Measurements from ENCODE around the gene ADCY3.

ADCY3 gene

DNA sequence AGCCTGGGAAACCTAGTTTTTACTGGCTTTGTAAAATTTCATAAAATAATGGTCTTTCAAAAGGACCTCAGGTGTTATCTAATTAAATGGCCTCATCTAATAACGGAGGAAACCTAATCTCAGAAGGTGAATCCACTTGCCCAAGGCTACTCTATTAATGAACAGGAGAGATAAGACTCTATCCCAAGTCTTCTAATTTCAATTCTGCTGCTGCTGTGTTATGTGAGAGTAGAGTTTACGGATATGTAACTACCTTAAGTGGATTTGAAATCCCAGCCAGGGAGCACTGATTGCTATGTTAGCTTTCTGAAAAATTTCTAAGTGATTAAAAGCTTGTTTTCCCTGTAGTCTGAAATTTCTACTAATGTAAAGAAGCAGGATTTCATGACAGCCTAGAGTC, 17.2 kb upstream of the ADCY3 start:
- Histone ChIP-seq H3K4me2 (ENCODE audit: low read depth, low read length, poor library complexity, severe bottlenecking) (no peak overlapping the region), H2AFZ (ENCODE audit: low read length) (peak overlapping the region; percentile 52; the same call in 1 of the 2 replicates), H3K4me3 (ENCODE audit: low read length, poor library complexity, severe bottlenecking) (no peak overlapping the region), H3K36me3 (ENCODE audit: insufficient read depth, low read length) (no peaks in the 10 kb centered on the region), H3F3A (ENCODE audit: low read depth) (0 out of 2 replicates have a peak, but pooled peaks cover 3% of the 10 kb centered on the region), H3K9me2 (replicated peaks; ENCODE audit: low read depth, low read length) (no peaks in the 10 kb centered on the region), H3K4me1 (ENCODE audit: insufficient read depth, low read length, poor library complexity, severe bottlenecking) (no peaks in the 10 kb centered on the region), H3K9me3 (ENCODE audit: insufficient read depth, low read depth, low read length) (no peaks in the 10 kb centered on the region), H3K27me3 (ENCODE audit: insufficient read depth, low read length, poor library complexity, severe bottlenecking) (no peaks in the 10 kb centered on the region), H3K79me2 (ENCODE audit: insufficient read depth, low read length) (no peaks in the 10 kb centered on the region), H4K20me1 (ENCODE audit: insufficient read depth, low read length, poor library complexity, severe bottlenecking) (no peaks in the 10 kb centered on the region), H3K9ac (ENCODE audit: low read depth, low read length, poor library complexity, severe bottlenecking) (no peak overlapping the region)
- no peak for TF ChIP-seq EZH2phosphoT487 (IDR thresholded peaks at IDR 0.05; ENCODE audit: borderline replicate concordance)
- TF ChIP-seq, protein P1, sequence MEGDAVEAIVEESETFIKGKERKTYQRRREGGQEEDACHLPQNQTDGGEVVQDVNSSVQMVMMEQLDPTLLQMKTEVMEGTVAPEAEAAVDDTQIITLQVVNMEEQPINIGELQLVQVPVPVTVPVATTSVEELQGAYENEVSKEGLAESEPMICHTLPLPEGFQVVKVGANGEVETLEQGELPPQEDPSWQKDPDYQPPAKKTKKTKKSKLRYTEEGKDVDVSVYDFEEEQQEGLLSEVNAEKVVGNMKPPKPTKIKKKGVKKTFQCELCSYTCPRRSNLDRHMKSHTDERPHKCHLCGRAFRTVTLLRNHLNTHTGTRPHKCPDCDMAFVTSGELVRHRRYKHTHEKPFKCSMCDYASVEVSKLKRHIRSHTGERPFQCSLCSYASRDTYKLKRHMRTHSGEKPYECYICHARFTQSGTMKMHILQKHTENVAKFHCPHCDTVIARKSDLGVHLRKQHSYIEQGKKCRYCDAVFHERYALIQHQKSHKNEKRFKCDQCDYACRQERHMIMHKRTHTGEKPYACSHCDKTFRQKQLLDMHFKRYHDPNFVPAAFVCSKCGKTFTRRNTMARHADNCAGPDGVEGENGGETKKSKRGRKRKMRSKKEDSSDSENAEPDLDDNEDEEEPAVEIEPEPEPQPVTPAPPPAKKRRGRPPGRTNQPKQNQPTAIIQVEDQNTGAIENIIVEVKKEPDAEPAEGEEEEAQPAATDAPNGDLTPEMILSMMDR (conservative IDR thresholded peaks at IDR 0.05; ENCODE audit: low read length) = no peak

DNA sequence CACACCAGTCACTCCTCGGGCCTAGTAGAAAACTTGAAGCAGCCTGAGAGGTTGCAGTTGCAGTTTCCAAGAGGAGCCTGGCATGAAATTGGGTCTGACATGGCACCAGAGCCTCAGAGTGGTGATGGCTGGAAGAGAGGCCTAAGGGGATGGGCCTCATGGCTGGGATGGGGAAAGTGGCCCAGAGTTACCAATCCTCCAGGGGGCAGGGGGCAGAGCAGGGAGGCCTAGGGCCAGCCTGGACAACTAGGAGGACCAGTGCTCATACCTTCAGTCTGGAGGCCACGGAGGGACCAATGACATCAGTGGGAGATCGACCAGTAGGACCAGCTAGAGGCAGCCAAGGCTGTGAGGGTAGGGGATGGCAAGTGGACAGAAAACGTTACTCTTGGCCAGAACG, 15.1 kb upstream of the ADCY3 start:
- no peak for TF ChIP-seq EZH2phosphoT487 (IDR thresholded peaks at IDR 0.05; ENCODE audit: borderline replicate concordance)
- TF ChIP-seq, protein P1 (conservative IDR thresholded peaks at IDR 0.05; ENCODE audit: low read length) = no peak
- Histone ChIP-seq H3K79me2 (ENCODE audit: insufficient read depth, low read length) (no peaks in the 10 kb centered on the region), H2AFZ (ENCODE audit: low read length) (no peak overlapping the region), H3K9ac (ENCODE audit: low read depth, low read length, poor library complexity, severe bottlenecking) (no peak overlapping the region), H3K4me2 (ENCODE audit: low read depth, low read length, poor library complexity, severe bottlenecking) (no peak overlapping the region), H3K36me3 (ENCODE audit: insufficient read depth, low read length) (no peaks in the 10 kb centered on the region), H3K27me3 (ENCODE audit: insufficient read depth, low read length, poor library complexity, severe bottlenecking) (no peaks in the 10 kb centered on the region), H3K9me2 (replicated peaks; ENCODE audit: low read depth, low read length) (no peaks in the 10 kb centered on the region), H4K20me1 (ENCODE audit: insufficient read depth, low read length, poor library complexity, severe bottlenecking) (no peaks in the 10 kb centered on the region), H3K4me3 (ENCODE audit: low read length, poor library complexity, severe bottlenecking) (no peak overlapping the region), H3K9me3 (ENCODE audit: insufficient read depth, low read depth, low read length) (no peaks in the 10 kb centered on the region), H3F3A (ENCODE audit: low read depth) (peaks cover 7% of the 10 kb centered on the region; the same call in 1 of the 2 replicates), H3K4me1 (ENCODE audit: insufficient read depth, low read length, poor library complexity, severe bottlenecking) (peaks cover 13% of the 10 kb centered on the region)

DNA sequence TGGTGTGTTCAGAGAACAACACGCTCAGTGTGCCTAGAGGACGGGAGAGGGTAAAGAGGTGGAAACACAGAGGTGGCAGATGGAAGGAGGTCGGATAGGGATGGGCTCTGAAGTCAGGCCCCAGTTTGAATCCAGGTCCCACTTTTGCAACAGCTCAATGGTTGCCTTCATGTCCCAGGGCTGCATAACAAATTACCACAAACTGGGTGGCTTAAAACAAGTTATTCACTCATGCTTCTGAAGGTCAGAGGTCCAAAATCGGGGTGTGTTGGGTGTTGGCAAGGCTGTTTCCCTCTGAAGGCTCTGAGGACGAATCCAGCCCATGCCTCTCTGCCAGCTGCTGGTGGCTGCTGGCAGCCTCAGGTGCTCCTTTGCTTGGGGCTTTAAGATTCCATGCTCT, 12.7 kb upstream of the ADCY3 start:
- no peaks in the 10 kb centered on the region for H3K27me3 ChIP-seq (ENCODE audit: insufficient read depth, low read length, poor library complexity, severe bottlenecking)

DNA sequence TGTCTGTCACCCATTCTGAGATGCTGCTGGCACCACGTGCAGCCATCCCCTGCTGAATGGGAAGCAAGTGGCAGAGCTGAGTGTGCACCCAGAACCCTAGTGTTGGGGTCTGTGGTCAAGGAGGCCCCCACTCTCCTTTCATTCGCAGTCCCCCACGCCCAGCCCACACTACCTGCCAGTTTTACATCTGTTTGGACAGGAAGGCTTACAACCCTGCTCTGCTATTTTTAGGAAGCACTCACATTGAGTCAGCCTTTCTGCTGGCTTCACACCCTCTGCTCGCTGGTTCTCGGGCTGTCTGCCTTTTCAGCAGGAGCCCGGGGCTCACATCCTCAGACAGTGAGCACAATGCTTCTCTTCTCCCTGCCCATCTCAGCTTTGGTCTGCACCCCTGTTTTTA, 10.7 kb upstream of the ADCY3 start:
- Histone ChIP-seq H2AFZ (ENCODE audit: low read length) (peak overlapping the region; percentile 93), H3F3A (ENCODE audit: low read depth) (peaks cover 5% of the 10 kb centered on the region; the same call in 1 of the 2 replicates), H3K9ac (ENCODE audit: low read depth, low read length, poor library complexity, severe bottlenecking) (peak overlapping the region; percentile 15), H4K20me1 (ENCODE audit: insufficient read depth, low read length, poor library complexity, severe bottlenecking) (no peaks in the 10 kb centered on the region), H3K9me2 (replicated peaks; ENCODE audit: low read depth, low read length) (no peaks in the 10 kb centered on the region), H3K4me1 (ENCODE audit: insufficient read depth, low read length, poor library complexity, severe bottlenecking) (peaks cover 13% of the 10 kb centered on the region), H3K36me3 (ENCODE audit: insufficient read depth, low read length) (no peaks in the 10 kb centered on the region), H3K4me2 (ENCODE audit: low read depth, low read length, poor library complexity, severe bottlenecking) (peak overlapping the region; percentile 64), H3K4me3 (ENCODE audit: low read length, poor library complexity, severe bottlenecking) (peak overlapping the region; percentile 20), H3K9me3 (ENCODE audit: insufficient read depth, low read depth, low read length) (no peaks in the 10 kb centered on the region), H3K27me3 (ENCODE audit: insufficient read depth, low read length, poor library complexity, severe bottlenecking) (no peaks in the 10 kb centered on the region), H3K79me2 (ENCODE audit: insufficient read depth, low read length) (no peaks in the 10 kb centered on the region)
- TF ChIP-seq, protein P1 (conservative IDR thresholded peaks at IDR 0.05; ENCODE audit: low read length) = no peak
- no peak for TF ChIP-seq EZH2phosphoT487 (IDR thresholded peaks at IDR 0.05; ENCODE audit: borderline replicate concordance)

More for the DNA sequence above, 12.7 kb upstream of the ADCY3 start:
- Histone ChIP-seq H4K20me1 (ENCODE audit: insufficient read depth, low read length, poor library complexity, severe bottlenecking) (no peaks in the 10 kb centered on the region), H3K79me2 (ENCODE audit: insufficient read depth, low read length) (no peaks in the 10 kb centered on the region), H3F3A (ENCODE audit: low read depth) (peaks cover 7% of the 10 kb centered on the region; the same call in 1 of the 2 replicates), H3K9me3 (ENCODE audit: insufficient read depth, low read depth, low read length) (no peaks in the 10 kb centered on the region), H3K4me3 (ENCODE audit: low read length, poor library complexity, severe bottlenecking) (no peak overlapping the region), H3K4me2 (ENCODE audit: low read depth, low read length, poor library complexity, severe bottlenecking) (no peak overlapping the region), H3K9ac (ENCODE audit: low read depth, low read length, poor library complexity, severe bottlenecking) (no peak overlapping the region), H3K36me3 (ENCODE audit: insufficient read depth, low read length) (no peaks in the 10 kb centered on the region), H3K9me2 (replicated peaks; ENCODE audit: low read depth, low read length) (no peaks in the 10 kb centered on the region), H3K4me1 (ENCODE audit: insufficient read depth, low read length, poor library complexity, severe bottlenecking) (peaks cover 13% of the 10 kb centered on the region), H2AFZ (ENCODE audit: low read length) (no peak overlapping the region)
- no peak for TF ChIP-seq EZH2phosphoT487 (IDR thresholded peaks at IDR 0.05; ENCODE audit: borderline replicate concordance)

All from Loucy (cell line).